Occipital lobe (tissue), 2 donors: ENCODE measurements around the gene EXOC3L2. TPM values are rescaled to one million over a fixed set of nuclear protein-coding genes. Genes with fewer than 3 reads are reported as not detected.
"Not testable (repeated sequence)": the region's sequence is repeated elsewhere in the genome, so short reads cannot be mapped to it uniquely, and the experiment has no call there.

Experiments
- DNase-seq: peaks from one replicate; lab custom pipeline; 2025; lab: John Stamatoyannopoulos, UW
- total RNA-seq: library from RNA; depleted of rRNA; stranded (reverse); fragments of >200 nt; gene quantifications from one replicate; pipeline ENCODE4 v1.2.3, GENCODE V29; 2014

The EXOC3L2 gene
- total RNA-seq: not detected

GRCh38 chr19:45245334-45245787 lies at the start of gene EXOC3L2:
EXOC3L2 (minus strand) TSS chr19:45245407; CDS start chr19:45239045, 6,362 bp downstream.
- DNase-seq: no peak

GRCh38 chr19:45294291-45295029 lies 49.3 kb upstream of the EXOC3L2 start:
- DNase-seq: peak; percentile 16

GRCh38 chr19:45293682-45294081 lies 48.5 kb upstream of the EXOC3L2 start:
- DNase-seq: no peak

GRCh38 chr19:45291834-45292233 lies 46.6 kb upstream of the EXOC3L2 start:
- DNase-seq: no peak

GRCh38 chr19:45290381-45290931 lies 45.2 kb upstream of the EXOC3L2 start:
- DNase-seq: no peak

GRCh38 chr19:45283443-45284033 lies 38.3 kb upstream of the EXOC3L2 start:
- no peak for DNase-seq

GRCh38 chr19:45280471-45280961 lies 35.3 kb upstream of the EXOC3L2 start:
- DNase-seq: no peak

GRCh38 chr19:45279587-45280192 lies 34.5 kb upstream of the EXOC3L2 start:
- DNase-seq: no peak

GRCh38 chr19:45278087-45278486 lies 32.9 kb upstream of the EXOC3L2 start:
- DNase-seq: no peak

- no peak for DNase-seq
Measured at GRCh38 chr19:45276284-45276687, 31.1 kb upstream of the EXOC3L2 start.

- DNase-seq: no peak
Measured at GRCh38 chr19:45275370-45275971, 30.3 kb upstream of the EXOC3L2 start.

GRCh38 chr19:45273521-45273855 lies 28.3 kb upstream of the EXOC3L2 start:
- no peak for DNase-seq

GRCh38 chr19:45271735-45272108 lies 26.5 kb upstream of the EXOC3L2 start:
- no peak for DNase-seq

- DNase-seq: no peak
Measured at GRCh38 chr19:45271098-45271734, 26.0 kb upstream of the EXOC3L2 start.

GRCh38 chr19:45269939-45270338 lies 24.7 kb upstream of the EXOC3L2 start:
- not testable (repeated sequence) for DNase-seq

- DNase-seq: no peak
Measured at GRCh38 chr19:45267296-45267695, 22.1 kb upstream of the EXOC3L2 start.

- DNase-seq: no peak
Measured at GRCh38 chr19:45265375-45265774, 20.2 kb upstream of the EXOC3L2 start.

GRCh38 chr19:45264781-45265317 lies 19.6 kb upstream of the EXOC3L2 start:
- DNase-seq: no peak

GRCh38 chr19:45263013-45263412 lies 17.8 kb upstream of the EXOC3L2 start:
- DNase-seq: no peak

GRCh38 chr19:45262570-45262969 lies 17.4 kb upstream of the EXOC3L2 start:
- DNase-seq: no peak

GRCh38 chr19:45258862-45259261 lies 13.7 kb upstream of the EXOC3L2 start:
- DNase-seq: no peak
